ENCODE measurements around the gene FAM13A. TPM values are rescaled to one million over a fixed set of nuclear protein-coding genes. Genes with fewer than 3 reads are reported as not detected.

Gene FAM13A
- total and polyA plus RNA-seq, 9 of the 15 experiments (the other 6 are each of a cell fraction or from before 2014, with no cell fraction given): 11.3 to 23.3 (median 14.7) TPM

- no peak for TF ChIP-seq ZNF584 (CRISPR knock-in tag; IDR thresholded peaks at IDR 0.05; ENCODE audit: low read depth)
- no peak for TF ChIP-seq ZNF561 (CRISPR knock-in tag; conservative IDR thresholded peaks at IDR 0.05)
- TF ChIP-seq HCFC1 (IDR thresholded peaks at IDR 0.05; ENCODE audit: low read depth, low read length): no peak
- 0 out of 2 replicates have a peak, but pooled peaks have one; percentile 11 for TF ChIP-seq FOSL1 (tag; conservative IDR thresholded peaks at IDR 0.05)
- TF ChIP-seq TGIF2 (CRISPR knock-in tag; IDR thresholded peaks at IDR 0.05): no peak
- TF ChIP-seq TRIM28 (IDR thresholded peaks at IDR 0.05): no peak
- no peak for TF ChIP-seq ZBTB9 (CRISPR knock-in tag; IDR thresholded peaks at IDR 0.05)
- no peak for TF ChIP-seq IRF1 (CRISPR knock-in tag; IDR thresholded peaks at IDR 0.05; ENCODE audit: borderline replicate concordance)
- TF ChIP-seq, protein P1, sequence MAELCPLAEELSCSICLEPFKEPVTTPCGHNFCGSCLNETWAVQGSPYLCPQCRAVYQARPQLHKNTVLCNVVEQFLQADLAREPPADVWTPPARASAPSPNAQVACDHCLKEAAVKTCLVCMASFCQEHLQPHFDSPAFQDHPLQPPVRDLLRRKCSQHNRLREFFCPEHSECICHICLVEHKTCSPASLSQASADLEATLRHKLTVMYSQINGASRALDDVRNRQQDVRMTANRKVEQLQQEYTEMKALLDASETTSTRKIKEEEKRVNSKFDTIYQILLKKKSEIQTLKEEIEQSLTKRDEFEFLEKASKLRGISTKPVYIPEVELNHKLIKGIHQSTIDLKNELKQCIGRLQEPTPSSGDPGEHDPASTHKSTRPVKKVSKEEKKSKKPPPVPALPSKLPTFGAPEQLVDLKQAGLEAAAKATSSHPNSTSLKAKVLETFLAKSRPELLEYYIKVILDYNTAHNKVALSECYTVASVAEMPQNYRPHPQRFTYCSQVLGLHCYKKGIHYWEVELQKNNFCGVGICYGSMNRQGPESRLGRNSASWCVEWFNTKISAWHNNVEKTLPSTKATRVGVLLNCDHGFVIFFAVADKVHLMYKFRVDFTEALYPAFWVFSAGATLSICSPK (IDR thresholded peaks at IDR 0.05; ENCODE audit: borderline replicate concordance): no peak
- TF ChIP-seq DEAF1 (CRISPR knock-in tag; IDR thresholded peaks at IDR 0.05): peak; percentile 66
- peak; percentile 19 for TF ChIP-seq MEIS2 (IDR thresholded peaks at IDR 0.05; ENCODE audit: partially characterized antibody)
- no peak for TF ChIP-seq ZNF318 (IDR thresholded peaks at IDR 0.05; ENCODE audit: borderline replicate concordance in 1 of 2, low read depth in 1 of 2)
These were observed 238.1 kb downstream of the FAM13A start (continued) for GRCh38 chr4:88818631-88819470.

Data from K562 (cell line).